BE2C (cell line): ENCODE data around the gene PRIMA1.

Experiments
- DNase-seq: peaks from one replicate; pipeline ENCODE4 v3.0.0-alpha.2; 2020
- H3K27me3 ChIP-seq: fragments of 250-450 bp; sonication (Bioruptor Pico); 2 replicates; pipeline ENCODE4 v1.5.1; 2020; ENCODE audit warnings: mild to moderate bottlenecking
- H3K36me3 ChIP-seq: fragments of 250-450 bp; sonication (Bioruptor Pico); 2 replicates; pipeline ENCODE4 v1.5.1; 2020; ENCODE audit warnings: mild to moderate bottlenecking
- H3K4me1 ChIP-seq: fragments of 250-450 bp; sonication (Bioruptor Pico); 2 replicates; pipeline ENCODE4 v1.5.1; 2020
- H3K4me3 ChIP-seq: 2 replicates; pipeline ENCODE4 v1.5.1; 2011; ENCODE audit warnings: low read depth, low read length
- H3K9me3 ChIP-seq: fragments of 250-450 bp; sonication (Bioruptor Pico); 2 replicates; pipeline ENCODE4 v1.5.1; 2020
- CTCF ChIP-seq: IDR thresholded peaks from 2 replicates; pipeline ENCODE4 v1.5.1; 2012; ENCODE audit warnings: mild to moderate bottlenecking, low read depth, low read length

Gene PRIMA1

GRCh38 chr14:93765970-93766369 lies 22.3 kb downstream of the PRIMA1 start:
- H3K9me3 ChIP-seq: no peaks in the 10 kb centered on the region
- H3K4me1 ChIP-seq: peaks cover 40% of the 10 kb centered on the region
- no peaks in the 10 kb centered on the region for H3K27me3 ChIP-seq
- DNase-seq: no peak
- H3K36me3 ChIP-seq: peaks cover 12% of the 10 kb centered on the region
- TF ChIP-seq CTCF: no peak
- H3K4me3 ChIP-seq: no peak overlapping the region

DNA sequence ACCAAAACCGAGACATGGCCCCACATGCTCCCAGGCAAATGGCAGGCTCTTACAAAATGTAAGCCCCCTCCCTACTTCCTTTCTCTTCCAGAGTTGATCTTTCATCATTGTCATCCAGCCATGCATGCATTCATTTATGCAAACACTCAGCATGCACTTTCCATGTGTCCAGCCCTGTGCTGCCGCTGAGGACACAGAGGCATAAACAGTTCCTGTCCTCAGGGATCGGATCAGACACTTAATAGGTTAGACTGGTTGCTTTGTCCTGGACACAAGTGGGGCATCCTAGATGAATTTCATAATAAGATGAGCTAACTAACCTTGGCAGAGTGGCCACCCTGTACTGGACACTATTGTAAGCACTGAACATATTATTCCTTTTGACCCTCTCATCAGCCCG lies 23.1 kb downstream of the PRIMA1 start:
- no peak for DNase-seq
- H3K27me3 ChIP-seq: no peaks in the 10 kb centered on the region
- H3K4me1 ChIP-seq: peaks cover 44% of the 10 kb centered on the region
- TF ChIP-seq CTCF: no peak
- H3K36me3 ChIP-seq: peaks cover 9% of the 10 kb centered on the region
- H3K9me3 ChIP-seq: no peaks in the 10 kb centered on the region
- H3K4me3 ChIP-seq: no peak overlapping the region

GRCh38 chr14:93764211-93764659 lies 24.1 kb downstream of the PRIMA1 start:
- Histone ChIP-seq H3K27me3 (no peaks in the 10 kb centered on the region), H3K9me3 (no peaks in the 10 kb centered on the region), H3K4me1 (peaks cover 52% of the 10 kb centered on the region), H3K36me3 (peaks cover 7% of the 10 kb centered on the region), H3K4me3 (no peak overlapping the region)
- no peak for TF ChIP-seq CTCF
- DNase-seq: peak; percentile 77

- no peak for TF ChIP-seq CTCF
- Histone ChIP-seq H3K9me3 (no peaks in the 10 kb centered on the region), H3K4me1 (peaks cover 45% of the 10 kb centered on the region), H3K4me3 (no peak overlapping the region), H3K27me3 (no peaks in the 10 kb centered on the region), H3K36me3 (peaks cover 8% of the 10 kb centered on the region)
- DNase-seq: peak; percentile 58
Observed at GRCh38 chr14:93759719-93760307, 28.5 kb downstream of the PRIMA1 start.

GRCh38 chr14:93757206-93757605 lies 31.1 kb downstream of the PRIMA1 start:
- no peak overlapping the region for H3K4me3 ChIP-seq
- no peak for TF ChIP-seq CTCF
- H3K36me3 ChIP-seq: peaks cover 8% of the 10 kb centered on the region
- H3K4me1 ChIP-seq: peaks cover 34% of the 10 kb centered on the region
- DNase-seq: no peak
- H3K27me3 ChIP-seq: no peaks in the 10 kb centered on the region
- no peaks in the 10 kb centered on the region for H3K9me3 ChIP-seq

GRCh38 chr14:93753647-93754046 lies 34.6 kb downstream of the PRIMA1 start:
- Histone ChIP-seq H3K36me3 (peaks cover 5% of the 10 kb centered on the region), H3K9me3 (no peaks in the 10 kb centered on the region; the same call in 1 of the 2 replicates), H3K4me1 (peaks cover 34% of the 10 kb centered on the region), H3K27me3 (no peaks in the 10 kb centered on the region), H3K4me3 (no peak overlapping the region)
- no peak for DNase-seq
- no peak for TF ChIP-seq CTCF
